ENCODE data around the gene HIP1. TPM values are rescaled to one million over a fixed set of nuclear protein-coding genes. Genes with fewer than 3 reads are reported as not detected.
"Not testable (repeated sequence)": the region's sequence is repeated elsewhere in the genome, so short reads cannot be mapped to it uniquely, and the experiment has no call there.

Gene HIP1
- total RNA-seq = 15.6 TPM
- long read RNA-seq, partial matches to known transcripts = 0 of 7 reads
- long read RNA-seq, other reads (novel, unspliced or antisense) = 7 of 7 reads

- ATAC-seq (ENCODE audit: poor library complexity) = no peak
- no peak for DNase-seq
- intact Hi-C loops (cut with DNase I) = no loop called here
These were observed at the start of gene HIP1 for GRCh38 chr7:75738604-75738974. Gene HIP1, minus strand, starts transcription at chr7:75738941. Its CDS starts 21 bp downstream, at chr7:75738920.

- intact Hi-C loops (cut with DNase I); DNase-seq; ATAC-seq (ENCODE audit: poor library complexity): not testable (repeated sequence)
These were observed 49.6 kb upstream of the HIP1 start for GRCh38 chr7:75788154-75788847.

- ATAC-seq (ENCODE audit: poor library complexity); intact Hi-C loops (cut with DNase I); DNase-seq: not testable (repeated sequence)
These were observed 44.3 kb upstream of the HIP1 start for GRCh38 chr7:75783058-75783457.

GRCh38 chr7:75780647-75781273, 42.0 kb upstream of the HIP1 start:
- ATAC-seq (ENCODE audit: poor library complexity); intact Hi-C loops (cut with DNase I); DNase-seq: not testable (repeated sequence)

- intact Hi-C loops (cut with DNase I); ATAC-seq (ENCODE audit: poor library complexity); DNase-seq: not testable (repeated sequence)
These were observed 40.8 kb upstream of the HIP1 start for GRCh38 chr7:75779516-75779915.

GRCh38 chr7:75779035-75779434, 40.3 kb upstream of the HIP1 start:
- ATAC-seq (ENCODE audit: poor library complexity); intact Hi-C loops (cut with DNase I); DNase-seq: not testable (repeated sequence)

GRCh38 chr7:75776295-75776971, 37.7 kb upstream of the HIP1 start:
- ATAC-seq (ENCODE audit: poor library complexity) (no peak), DNase-seq (no peak)
- intact Hi-C loops (cut with DNase I) = no loop called here

GRCh38 chr7:75773958-75774357, 35.2 kb upstream of the HIP1 start:
- DNase-seq; intact Hi-C loops (cut with DNase I); ATAC-seq (ENCODE audit: poor library complexity): not testable (repeated sequence)

- DNase-seq (peak; percentile 75), ATAC-seq (ENCODE audit: poor library complexity) (peak; percentile 79)
- intact Hi-C loops (cut with DNase I) = no loop called here
These were observed 33.6 kb upstream of the HIP1 start, which contains the start of gene CCL26 for GRCh38 chr7:75772081-75773077. Gene CCL26, minus strand, starts transcription at chr7:75772211. Its CDS starts 35 bp downstream, at chr7:75772176.

- ATAC-seq (ENCODE audit: poor library complexity) (no peak), DNase-seq (no peak)
- intact Hi-C loops (cut with DNase I) = no loop called here
These were observed 32.5 kb upstream of the HIP1 start for GRCh38 chr7:75771224-75771623.

GRCh38 chr7:75762350-75762917, 23.7 kb upstream of the HIP1 start:
- peak; percentile 88 for ATAC-seq (ENCODE audit: poor library complexity)
- no peak for DNase-seq
- intact Hi-C loops (cut with DNase I) = no loop called here

GRCh38 chr7:75761801-75762200, 23.1 kb upstream of the HIP1 start:
- intact Hi-C loops (cut with DNase I); DNase-seq; ATAC-seq (ENCODE audit: poor library complexity): not testable (repeated sequence)

- DNase-seq (no peak), ATAC-seq (ENCODE audit: poor library complexity) (no peak)
- intact Hi-C loops (cut with DNase I) = loop anchor here (10.0 kb wide), 1 partner anchor 154 kb away; no protein-coding TSS in a partner anchor
These were observed 19.8 kb upstream of the HIP1 start for GRCh38 chr7:75758491-75758890.

GRCh38 chr7:75757860-75758259, 19.1 kb upstream of the HIP1 start:
- ATAC-seq (ENCODE audit: poor library complexity) (no peak), DNase-seq (no peak)
- intact Hi-C loops (cut with DNase I) = loop anchor here (10.0 kb wide), 1 partner anchor 153 kb away; no protein-coding TSS in a partner anchor

- ATAC-seq (ENCODE audit: poor library complexity) (peak; percentile 48), DNase-seq (no peak)
- intact Hi-C loops (cut with DNase I) = loop anchor here (10.0 kb wide), 1 partner anchor 152 kb away; no protein-coding TSS in a partner anchor
These were observed 18.4 kb upstream of the HIP1 start for GRCh38 chr7:75756991-75757676.

GRCh38 chr7:75756206-75756990, 17.7 kb upstream of the HIP1 start:
- ATAC-seq (ENCODE audit: poor library complexity) (no peak), DNase-seq (no peak)
- intact Hi-C loops (cut with DNase I) = loop anchor here (10.0 kb wide), 1 partner anchor 152 kb away; no protein-coding TSS in a partner anchor

Measured in Right ventricle myocardium superior (tissue), 1 donor.